Renal pelvis (tissue), 4 donors: ENCODE measurements around the gene DUSP22. TPM values are rescaled to one million over a fixed set of nuclear protein-coding genes. Genes with fewer than 3 reads are reported as not detected.

Experiments
- DNase-seq: peaks from one replicate; pipeline ENCODE4 v3.0.0-alpha.2; 2013
- polyA plus RNA-seq, 3 donors: library from polyadenylated mRNA; unstranded; fragments of 120-200 nt; gene quantifications; one replicate each; pipeline ENCODE4 v1.2.1, GENCODE V29; 2013; ENCODE audit not compliant: insufficient read length in 3 of 3

DUSP22 gene
- polyA plus RNA-seq, 3 donors, result 22.3 to 23.4 (median 22.6) TPM

GRCh38 chr6:392441-393390, 100.4 kb downstream of the DUSP22 start:
- no peak for DNase-seq

DNA sequence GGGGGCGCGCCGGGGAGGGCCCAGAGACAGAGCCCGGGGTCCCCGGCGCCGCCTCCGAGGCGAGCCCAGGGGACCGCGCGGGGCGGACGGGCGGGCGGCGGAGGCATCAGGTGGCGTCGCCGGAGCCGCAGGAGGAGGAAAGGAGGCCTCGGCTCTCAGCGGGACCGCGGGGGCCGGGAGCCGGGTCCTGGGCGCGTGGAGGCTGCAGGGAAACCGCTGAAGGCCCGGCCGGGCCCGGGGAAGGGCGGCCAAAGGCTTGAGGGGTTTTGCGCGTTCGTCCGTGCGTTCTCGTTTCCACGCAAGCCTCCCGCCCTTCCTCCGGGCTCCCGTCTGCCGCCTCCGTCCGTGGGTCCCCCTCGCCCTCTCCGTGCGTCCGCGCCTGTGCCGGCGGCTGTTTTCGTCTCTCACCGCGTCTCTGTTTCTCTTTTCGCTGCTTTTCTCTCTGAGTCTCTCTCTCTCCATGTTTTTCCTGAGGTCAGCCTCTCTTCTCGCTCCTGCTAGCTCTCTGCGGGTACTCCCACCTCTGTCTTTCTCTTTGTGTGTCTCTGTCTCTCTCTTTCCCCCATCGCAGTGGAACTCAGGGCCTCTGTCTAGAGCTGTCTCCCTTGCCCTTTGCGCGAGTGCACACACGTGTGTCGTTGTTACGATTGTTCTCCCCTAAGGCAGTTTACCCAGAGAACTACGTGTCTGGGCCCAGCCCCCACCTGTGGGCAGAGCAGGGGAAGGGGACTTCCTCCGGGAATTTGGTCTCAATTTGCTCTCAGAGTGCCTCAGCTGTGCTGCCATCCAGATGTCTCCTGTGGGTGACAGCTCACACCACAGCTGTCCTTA, 101.3 kb downstream of the DUSP22 start:
- no peak for DNase-seq

GRCh38 chr6:394641-395289, 102.5 kb downstream of the DUSP22 start:
- no peak for DNase-seq

GRCh38 chr6:395432-396125, 103.3 kb downstream of the DUSP22 start:
- DNase-seq, result no peak

DNA sequence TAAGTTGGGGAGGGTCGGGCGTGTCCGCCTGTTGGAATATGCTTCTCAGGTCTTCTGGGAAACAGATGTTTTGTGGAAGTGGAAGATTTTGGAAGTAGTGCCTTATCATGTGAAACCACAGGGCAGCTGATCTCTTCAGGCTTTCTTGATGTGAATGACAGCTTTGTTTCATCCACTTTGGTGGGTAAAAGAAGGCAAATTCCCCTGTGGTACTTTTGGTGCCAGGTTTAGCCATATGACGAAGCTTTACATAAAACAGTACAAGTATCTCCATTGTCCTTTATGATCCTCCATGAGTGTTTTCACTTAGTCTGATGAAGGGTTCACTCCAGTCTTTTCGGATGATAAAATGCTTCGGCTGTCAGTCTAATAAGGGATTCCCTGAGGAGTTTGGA, 103.8 kb downstream of the DUSP22 start:
- no peak for DNase-seq

DNA sequence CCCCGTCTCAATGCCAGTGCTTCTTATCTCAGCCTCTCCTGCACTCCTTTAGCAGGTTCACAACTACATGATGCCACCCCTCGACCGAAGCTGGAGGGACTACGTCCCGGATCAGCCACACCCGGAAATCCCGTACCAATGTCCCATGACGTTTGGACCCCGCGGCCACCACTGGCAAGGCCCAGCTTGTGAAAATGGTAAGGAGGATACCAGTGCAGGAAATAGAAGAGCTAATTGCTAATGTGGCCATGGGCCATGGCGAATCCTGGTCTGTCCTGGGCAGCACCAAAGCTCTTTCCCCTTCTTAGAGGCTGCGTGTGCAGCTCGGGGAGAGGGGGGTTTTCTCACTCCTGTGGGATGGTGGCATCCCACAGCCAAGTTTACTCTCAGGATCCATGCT, 104.8 kb downstream of the DUSP22 start:
- no peak for DNase-seq

- DNase-seq, result no peak
Measured at GRCh38 chr6:397604-398003, 105.3 kb downstream of the DUSP22 start.

GRCh38 chr6:398065-398464, 105.8 kb downstream of the DUSP22 start:
- DNase-seq, result no peak

GRCh38 chr6:398558-399078, 106.3 kb downstream of the DUSP22 start:
- DNase-seq, result no peak

- DNase-seq, result no peak
Measured at GRCh38 chr6:399785-400534, 107.7 kb downstream of the DUSP22 start.

- no peak for DNase-seq
Measured at GRCh38 chr6:400815-401214, 108.5 kb downstream of the DUSP22 start.

Other genes starting within 250 kb of the DUSP22 start
- gene IRF4, start 99.3 kb downstream of the DUSP22 start, polyA plus RNA-seq, result under 1 TPM; 0.26 to 0.55 (median 0.36) TPM